Measurements from ENCODE around the gene NGB. TPM values are rescaled to one million over a fixed set of nuclear protein-coding genes. Genes with fewer than 3 reads are reported as not detected.
"Not testable (repeated sequence)": the region's sequence is repeated elsewhere in the genome, so short reads cannot be mapped to it uniquely, and the experiment has no call there.

The NGB gene, protein sequence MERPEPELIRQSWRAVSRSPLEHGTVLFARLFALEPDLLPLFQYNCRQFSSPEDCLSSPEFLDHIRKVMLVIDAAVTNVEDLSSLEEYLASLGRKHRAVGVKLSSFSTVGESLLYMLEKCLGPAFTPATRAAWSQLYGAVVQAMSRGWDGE
- total RNA-seq, result not detected in 2 replicates

GRCh38 chr14:77271113-77271710 is at the start of gene NGB:
Gene NGB, minus strand, starts transcription at chr14:77271206. Its CDS starts 269 bp downstream, at chr14:77270937.
- intact Hi-C loops (cut with micrococcal nuclease), result no loop called here
- Mint-ChIP-seq H3K36me3 (ENCODE audit: low read depth) (no peaks in the 10 kb centered on the region), H3K27me3 (ENCODE audit: insufficient read depth) (peaks cover 37% of the 10 kb centered on the region), H3K27ac (no peak within 1 kb of the TSS), H3K4me1 (ENCODE audit: low read depth) (no peaks in the 10 kb centered on the region), H3K9me3 (no peaks in the 10 kb centered on the region), H3K4me3 (no peak within 1 kb of the TSS)
- DNase-seq (ENCODE audit: low spot score), result no peak

DNA sequence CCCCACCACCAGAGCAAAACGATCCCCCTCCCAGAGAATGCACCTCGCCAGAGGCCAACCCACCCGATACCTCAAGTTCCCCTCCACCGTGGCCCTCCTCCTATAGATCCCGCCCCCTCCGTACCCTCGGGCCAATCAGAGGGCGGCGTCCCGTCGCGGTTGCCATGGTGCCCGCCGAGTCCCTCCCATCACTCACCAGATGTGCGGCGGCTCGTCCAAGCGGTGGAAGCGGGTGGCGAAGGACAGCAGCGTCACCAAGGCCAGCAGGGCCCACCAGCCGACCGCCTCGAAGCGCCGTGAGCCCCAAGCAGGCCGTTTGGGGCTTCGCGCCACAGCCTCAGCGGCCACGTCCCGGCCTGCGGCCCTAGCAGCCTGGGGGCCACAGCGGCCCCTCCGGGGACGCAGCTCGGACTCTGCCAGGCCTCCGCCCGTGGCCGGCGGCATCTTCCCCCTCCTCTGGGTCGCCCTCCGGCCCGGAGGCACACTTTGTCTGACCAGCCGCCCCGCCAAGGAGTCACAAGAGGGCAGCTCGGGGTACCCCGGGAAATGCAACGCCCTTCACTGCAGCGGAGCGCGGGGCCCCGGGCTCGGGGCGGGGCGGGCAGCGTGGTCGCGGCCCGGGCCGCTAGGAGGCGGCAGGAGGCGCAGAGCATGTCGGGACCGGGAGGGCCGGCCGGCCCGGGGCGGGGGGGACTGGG is 49.4 kb upstream of the NGB start, which contains the start of gene POMT2:
Gene POMT2, minus strand, starts transcription at position 646 of the 698 bp plus-strand sequence. Its CDS starts 202 bp downstream, at position 444.
- intact Hi-C loops (cut with micrococcal nuclease), result loop anchor here (1.0 to 5.0 kb wide), 7 partner anchors 17 to 508 kb away; partner anchors contain the start of genes ADCK1, ANGEL1 and CIPC
- no peaks in the 10 kb centered on the region for H3K36me3 Mint-ChIP-seq (ENCODE audit: low read depth)
- peak; percentile 92 for DNase-seq (ENCODE audit: low spot score)
- H3K27ac Mint-ChIP-seq, result peak within 1 kb of the TSS; percentile 99
- H3K9me3 Mint-ChIP-seq, result no peaks in the 10 kb centered on the region
- H3K4me1 Mint-ChIP-seq (ENCODE audit: low read depth), result peaks cover 22% of the 10 kb centered on the region
- H3K4me3 Mint-ChIP-seq, result peak within 1 kb of the TSS; percentile 92
- H3K27me3 Mint-ChIP-seq (ENCODE audit: insufficient read depth), result no peaks in the 10 kb centered on the region

DNA sequence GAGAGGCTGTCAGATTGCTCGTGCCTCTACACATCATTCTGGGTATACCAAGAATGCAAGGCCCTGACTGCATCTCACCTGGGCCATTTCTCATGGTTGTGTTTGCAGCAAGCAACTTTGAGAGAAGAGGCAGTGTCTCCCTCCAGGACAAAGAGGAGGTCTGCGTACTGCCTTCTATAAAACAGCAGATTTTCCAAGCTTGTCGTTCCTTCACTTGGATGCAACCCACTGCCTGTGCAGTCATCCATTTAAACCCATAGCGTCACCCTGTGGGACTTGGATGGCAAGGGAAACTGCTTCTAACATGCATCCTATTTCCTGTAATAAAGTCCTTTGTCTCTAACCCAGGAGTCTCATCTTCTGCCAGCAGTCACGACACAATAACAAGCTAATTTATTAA is 48.4 kb upstream of the NGB start:
- intact Hi-C loops (cut with micrococcal nuclease), result loop anchor here (5.0 to 10.0 kb wide), 2 partner anchors 107 to 445 kb away; no protein-coding TSS in a partner anchor
- Mint-ChIP-seq H3K9me3 (no peaks in the 10 kb centered on the region), H3K27me3 (ENCODE audit: insufficient read depth) (no peaks in the 10 kb centered on the region), H3K4me3 (peak overlapping the region; percentile 80), H3K27ac (no peak overlapping the region), H3K36me3 (ENCODE audit: low read depth) (no peaks in the 10 kb centered on the region), H3K4me1 (ENCODE audit: low read depth) (peaks cover 22% of the 10 kb centered on the region)
- no peak for DNase-seq (ENCODE audit: low spot score)

DNA sequence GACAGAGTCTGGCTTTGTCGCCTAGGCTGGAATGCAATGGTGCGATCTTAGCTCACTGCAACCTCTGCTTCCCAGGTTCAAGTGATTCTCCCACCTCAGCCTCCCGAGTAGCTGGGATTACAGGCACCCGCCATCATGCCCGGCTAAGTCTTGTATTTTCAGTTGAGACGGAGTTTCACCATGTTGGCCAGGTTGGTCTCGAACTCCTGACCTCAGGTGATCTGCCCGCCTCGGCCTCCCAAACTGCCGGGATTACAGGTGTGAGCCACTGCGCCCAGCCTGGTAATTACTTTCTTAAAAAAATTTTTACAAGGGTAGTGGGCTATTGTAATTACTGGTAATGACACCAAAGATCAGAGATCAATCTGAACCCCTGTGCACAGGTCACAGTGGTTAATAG is 47.8 kb upstream of the NGB start:
- not testable (repeated sequence) for H3K4me3 Mint-ChIP-seq; H3K36me3 Mint-ChIP-seq (ENCODE audit: low read depth); H3K9me3 Mint-ChIP-seq; DNase-seq (ENCODE audit: low spot score); H3K27ac Mint-ChIP-seq; H3K27me3 Mint-ChIP-seq (ENCODE audit: insufficient read depth)
- peaks cover 22% of the 10 kb centered on the region for H3K4me1 Mint-ChIP-seq (ENCODE audit: low read depth)
- intact Hi-C loops (cut with micrococcal nuclease), result loop anchor here (5.0 to 10.0 kb wide), 2 partner anchors 106 to 444 kb away; no protein-coding TSS in a partner anchor

DNA sequence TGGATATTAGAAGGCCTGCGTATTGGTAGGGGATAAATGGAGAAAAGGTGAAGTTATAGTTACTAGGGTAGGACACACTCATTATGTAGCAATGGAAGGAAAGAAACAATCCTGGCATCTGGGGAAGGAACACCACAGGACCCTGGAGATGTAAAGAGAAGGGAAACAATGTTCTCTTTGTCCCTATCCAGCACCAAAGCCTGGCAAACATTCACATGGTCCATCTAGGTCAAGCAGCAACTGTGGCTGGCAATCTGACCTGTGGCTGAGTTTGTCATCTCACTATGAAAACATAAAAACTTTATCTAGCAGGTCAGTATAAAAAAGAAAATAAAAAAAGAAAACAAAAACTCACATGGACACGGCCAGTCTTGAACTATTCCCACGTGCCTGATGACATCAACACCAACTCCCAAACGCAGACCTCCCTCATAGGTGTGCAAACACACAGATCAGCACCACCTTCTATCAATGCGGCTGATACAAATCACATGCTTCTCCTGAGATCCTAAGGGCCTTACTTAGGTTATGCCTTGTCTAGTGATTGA is 47.1 kb upstream of the NGB start:
- intact Hi-C loops (cut with micrococcal nuclease), result loop anchor here (5.0 to 10.0 kb wide), 2 partner anchors 106 to 443 kb away; no protein-coding TSS in a partner anchor
- H3K27me3 Mint-ChIP-seq (ENCODE audit: insufficient read depth), result no peaks in the 10 kb centered on the region

DNA sequence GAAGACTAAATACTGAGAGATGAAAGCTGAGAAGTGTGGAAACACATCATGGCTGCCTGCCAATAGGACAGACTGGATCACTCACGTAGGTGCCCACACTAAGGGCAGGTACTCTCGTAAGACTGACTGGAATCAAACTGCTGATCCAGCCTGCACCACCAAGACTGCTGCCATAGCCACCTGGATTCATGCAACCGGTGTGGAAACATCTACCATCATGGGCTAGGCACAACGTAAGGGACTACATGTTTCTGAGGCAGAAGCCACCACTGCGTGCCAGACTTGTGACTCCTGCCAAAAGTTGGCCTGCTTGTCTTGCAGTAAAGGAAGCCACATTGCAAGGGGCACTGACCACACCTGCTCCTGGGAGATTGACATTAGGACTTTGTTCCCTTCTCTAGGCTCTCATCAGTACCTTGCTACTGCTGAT is 45.9 kb upstream of the NGB start:
- no peak for DNase-seq (ENCODE audit: low spot score)
- Mint-ChIP-seq H3K4me1 (ENCODE audit: low read depth) (peaks cover 15% of the 10 kb centered on the region), H3K4me3 (no peak overlapping the region), H3K9me3 (no peaks in the 10 kb centered on the region), H3K27me3 (ENCODE audit: insufficient read depth) (no peaks in the 10 kb centered on the region), H3K27ac (no peak overlapping the region), H3K36me3 (ENCODE audit: low read depth) (no peaks in the 10 kb centered on the region)
- intact Hi-C loops (cut with micrococcal nuclease), result loop anchor here (1.0 to 10.0 kb wide), 4 partner anchors 16 to 442 kb away; no protein-coding TSS in a partner anchor

More for the DNA sequence above, 47.1 kb upstream of the NGB start:
- no peaks in the 10 kb centered on the region for H3K36me3 Mint-ChIP-seq (ENCODE audit: low read depth)
- no peak overlapping the region for H3K4me3 Mint-ChIP-seq
- DNase-seq (ENCODE audit: low spot score), result no peak
- H3K9me3 Mint-ChIP-seq, result no peaks in the 10 kb centered on the region
- H3K27ac Mint-ChIP-seq, result no peak overlapping the region
- peaks cover 22% of the 10 kb centered on the region for H3K4me1 Mint-ChIP-seq (ENCODE audit: low read depth)

DNA sequence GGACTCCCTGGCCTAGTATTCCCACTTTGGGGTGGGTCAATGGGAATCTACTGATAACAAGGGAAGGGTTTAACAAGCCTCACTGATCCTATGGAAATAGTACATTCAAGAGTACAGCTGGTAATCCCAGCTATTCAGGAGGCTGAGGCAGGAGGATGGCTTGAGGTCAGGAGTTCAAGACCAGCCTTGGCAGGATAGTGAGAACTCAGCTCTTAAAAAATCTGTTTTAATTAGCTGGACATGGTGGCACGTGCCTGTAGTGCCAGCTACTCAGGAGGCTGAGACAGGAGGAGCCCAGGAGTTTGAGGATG is 45.1 kb upstream of the NGB start:
- intact Hi-C loops (cut with micrococcal nuclease), result loop anchor here (1.0 to 10.0 kb wide), 4 partner anchors 15 to 441 kb away; no protein-coding TSS in a partner anchor
- Mint-ChIP-seq H3K4me1 (ENCODE audit: low read depth) (peaks cover 13% of the 10 kb centered on the region), H3K4me3 (no peak overlapping the region), H3K27me3 (ENCODE audit: insufficient read depth) (no peaks in the 10 kb centered on the region), H3K36me3 (ENCODE audit: low read depth) (no peaks in the 10 kb centered on the region), H3K27ac (no peak overlapping the region), H3K9me3 (no peaks in the 10 kb centered on the region)
- DNase-seq (ENCODE audit: low spot score), result no peak

GRCh38 chr14:77314539-77315457 is 43.8 kb upstream of the NGB start:
- Mint-ChIP-seq H3K27ac (no peak overlapping the region), H3K4me3 (no peak overlapping the region)
- intact Hi-C loops (cut with micrococcal nuclease), result loop anchor here (5.0 to 10.0 kb wide), 2 partner anchors 102 to 440 kb away; no protein-coding TSS in a partner anchor

DNA sequence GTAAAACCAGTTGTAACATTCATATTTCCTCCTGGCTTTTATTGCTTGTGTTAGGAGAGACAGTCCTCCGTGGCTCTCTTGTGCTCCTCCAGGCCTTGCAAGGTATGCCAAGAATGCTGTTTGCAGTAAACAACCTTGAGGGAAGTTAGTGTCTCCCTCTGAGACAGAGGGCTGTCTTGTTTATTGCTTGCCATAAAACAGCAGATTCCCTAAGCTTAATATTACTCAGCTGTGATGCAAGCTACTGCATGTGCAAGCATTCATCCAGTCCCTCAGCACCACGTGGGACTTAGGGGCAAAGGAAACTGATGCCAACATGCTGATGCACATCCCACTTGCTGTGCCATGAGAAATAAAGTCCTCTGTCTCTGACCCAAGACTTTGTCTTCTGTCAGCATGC is 43.0 kb upstream of the NGB start:
- no peaks in the 10 kb centered on the region for H3K27me3 Mint-ChIP-seq (ENCODE audit: insufficient read depth)
- no peak overlapping the region for H3K4me3 Mint-ChIP-seq
- no peak for DNase-seq (ENCODE audit: low spot score)
- peaks cover 1% of the 10 kb centered on the region for H3K4me1 Mint-ChIP-seq (ENCODE audit: low read depth)
- intact Hi-C loops (cut with micrococcal nuclease), result loop anchor here (10.0 kb wide), 1 partner anchor 439 kb away; no protein-coding TSS in a partner anchor
- H3K27ac Mint-ChIP-seq, result no peak overlapping the region
- H3K36me3 Mint-ChIP-seq (ENCODE audit: low read depth), result no peaks in the 10 kb centered on the region
- H3K9me3 Mint-ChIP-seq, result no peaks in the 10 kb centered on the region

More at GRCh38 chr14:77314539-77315457, 43.8 kb upstream of the NGB start:
- Mint-ChIP-seq H3K36me3 (ENCODE audit: low read depth) (no peaks in the 10 kb centered on the region), H3K4me1 (ENCODE audit: low read depth) (peaks cover 9% of the 10 kb centered on the region), H3K9me3 (no peaks in the 10 kb centered on the region), H3K27me3 (ENCODE audit: insufficient read depth) (no peaks in the 10 kb centered on the region)
- no peak for DNase-seq (ENCODE audit: low spot score)

DNA sequence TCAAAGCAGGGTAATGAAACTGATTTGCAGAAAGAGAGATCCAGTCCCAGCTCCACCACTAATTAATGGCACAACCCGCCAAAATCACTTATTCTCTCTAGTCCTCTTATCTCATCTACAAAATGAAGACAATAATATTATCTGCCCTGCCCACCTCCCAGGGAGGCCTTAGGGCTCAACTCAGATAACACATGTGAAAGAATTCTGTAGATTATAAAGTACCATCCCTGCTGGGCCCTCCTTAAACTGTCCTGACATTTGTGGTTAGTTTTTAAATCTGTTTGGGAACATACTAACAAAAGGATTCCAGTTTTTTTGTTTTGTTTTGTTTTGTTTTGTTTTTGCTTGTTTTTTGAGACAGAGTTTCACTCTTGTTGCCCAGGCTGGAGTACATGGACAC is 42.4 kb upstream of the NGB start:
- H3K9me3 Mint-ChIP-seq, result no peaks in the 10 kb centered on the region
- intact Hi-C loops (cut with micrococcal nuclease), result loop anchor here (10.0 kb wide), 1 partner anchor 439 kb away; no protein-coding TSS in a partner anchor
- H3K27ac Mint-ChIP-seq, result no peak overlapping the region
- no peak overlapping the region for H3K4me3 Mint-ChIP-seq
- H3K27me3 Mint-ChIP-seq (ENCODE audit: insufficient read depth), result no peaks in the 10 kb centered on the region
- no peaks in the 10 kb centered on the region for H3K36me3 Mint-ChIP-seq (ENCODE audit: low read depth)
- DNase-seq (ENCODE audit: low spot score), result no peak
- H3K4me1 Mint-ChIP-seq (ENCODE audit: low read depth), result no peaks in the 10 kb centered on the region

DNA sequence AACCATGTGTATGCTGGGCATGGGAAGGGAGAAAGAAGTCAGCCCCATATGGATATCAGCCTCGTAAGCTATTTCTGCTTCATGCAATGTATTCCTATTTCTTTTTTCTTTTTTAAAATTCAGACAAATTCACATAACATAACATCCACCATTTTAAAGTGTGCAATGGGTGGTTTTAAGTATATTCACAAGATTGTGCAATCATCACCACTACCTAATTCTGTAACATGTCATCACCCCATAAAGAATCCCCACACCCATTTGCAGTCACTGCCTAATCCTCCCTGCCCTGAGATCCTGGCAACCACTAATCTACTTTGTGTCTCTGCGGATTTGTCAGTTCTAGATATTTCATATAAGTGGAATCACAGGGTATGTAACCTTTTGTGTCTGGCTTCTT is 40.2 kb upstream of the NGB start:
- intact Hi-C loops (cut with micrococcal nuclease), result loop anchor here (10.0 kb wide), 1 partner anchor 436 kb away; no protein-coding TSS in a partner anchor
- Mint-ChIP-seq H3K27me3 (ENCODE audit: insufficient read depth) (no peaks in the 10 kb centered on the region), H3K4me3 (no peak overlapping the region), H3K4me1 (ENCODE audit: low read depth) (peaks cover 13% of the 10 kb centered on the region), H3K27ac (no peak overlapping the region), H3K9me3 (no peaks in the 10 kb centered on the region), H3K36me3 (ENCODE audit: low read depth) (no peaks in the 10 kb centered on the region)
- DNase-seq (ENCODE audit: low spot score), result no peak

DNA sequence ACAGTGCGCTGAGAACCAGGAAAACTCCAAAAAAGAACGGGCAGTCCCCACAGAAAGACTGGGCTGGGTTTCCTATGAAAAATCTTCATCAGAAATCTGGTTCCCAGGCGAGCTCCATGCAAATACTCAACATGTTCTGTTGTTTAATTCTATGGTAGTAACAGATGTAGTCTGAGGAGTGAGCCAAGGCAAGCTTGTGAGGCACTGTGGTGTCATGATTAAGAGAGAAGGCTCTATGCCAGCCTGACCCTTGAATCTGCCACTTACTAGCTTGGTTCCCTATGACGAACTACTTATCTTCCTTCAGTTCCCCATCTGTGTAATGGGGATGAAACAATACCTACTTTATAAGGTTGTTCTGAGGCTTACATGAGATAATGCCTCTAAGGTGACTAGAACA is 39.0 kb upstream of the NGB start:
- intact Hi-C loops (cut with micrococcal nuclease), result loop anchor here (10.0 kb wide), 1 partner anchor 435 kb away; no protein-coding TSS in a partner anchor
- no peaks in the 10 kb centered on the region for H3K27me3 Mint-ChIP-seq (ENCODE audit: insufficient read depth)

More for the DNA sequence above, 39.0 kb upstream of the NGB start:
- no peak for DNase-seq (ENCODE audit: low spot score)
- Mint-ChIP-seq H3K27ac (no peak overlapping the region), H3K36me3 (ENCODE audit: low read depth) (no peaks in the 10 kb centered on the region), H3K4me3 (no peak overlapping the region), H3K4me1 (ENCODE audit: low read depth) (peaks cover 13% of the 10 kb centered on the region), H3K9me3 (no peaks in the 10 kb centered on the region)

Measured in activated T-helper 1 cell treated with anti-CD3 and anti-CD28 coated beads, Interleukin-12 subunit alpha, Interleukin-12 subunit beta, Interleukin-2, Interleukin-4 antibody, amounts not matched to agents 30 ng/mL and 10 ng/mL and 1 ng/mL, durations not matched to agents 14 hours and 24 hours and 36 hours (primary cell).